ENCODE data around the gene MPRIP. TPM values are rescaled to one million over a fixed set of nuclear protein-coding genes. Genes with fewer than 3 reads are reported as not detected.

Gene MPRIP
- total and polyA plus RNA-seq, 4 donors, result 121 to 342 (median 175) TPM

DNA sequence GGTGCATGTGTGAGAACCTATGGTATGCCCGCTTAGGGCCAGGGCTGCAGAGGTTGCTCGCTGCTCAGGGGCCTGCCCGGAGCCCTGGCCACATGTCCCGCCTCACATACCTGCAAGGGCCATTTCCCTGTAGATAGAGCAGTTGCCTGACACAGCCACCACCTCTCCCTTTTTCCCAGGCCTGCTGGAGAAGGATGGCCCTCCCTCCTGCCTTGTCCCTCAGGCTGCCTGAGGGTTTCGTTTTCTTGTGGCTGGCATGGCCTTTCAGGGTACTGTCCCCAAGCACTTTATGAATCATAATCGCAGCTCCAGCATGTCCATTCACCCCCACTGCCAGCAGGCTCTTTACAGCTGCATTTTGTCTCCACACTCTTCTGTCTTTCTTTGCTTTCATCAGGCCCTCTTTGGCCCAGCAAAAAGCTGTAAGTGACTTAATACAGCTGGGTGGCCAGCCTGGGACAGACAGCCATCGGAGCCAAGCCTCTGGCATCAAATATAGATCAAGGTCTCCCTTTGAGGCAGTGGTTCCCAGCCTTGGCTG lies 65.7 kb downstream of the MPRIP start:
- Histone ChIP-seq H3K27me3 (ENCODE audit: control insufficient read depth in 3 of 3, insufficient read depth in 3 of 3, low read length in 2 of 3) (no peaks in the 10 kb centered on the region), H3K27ac (ENCODE audit: low read depth in 1 of 2, low read length in 1 of 2) (peak overlapping the region in 1 of 2 donors; percentile 68), H3K9ac (ENCODE audit: insufficient read depth in 1 of 2, low read length in 2 of 2) (no peak overlapping the region), H3K9me3 (ENCODE audit: control insufficient read depth in 4 of 4, insufficient read depth in 3 of 4, low read length in 3 of 4) (no peaks in the 10 kb centered on the region), H3K4me1 (ENCODE audit: control insufficient read depth in 5 of 5, insufficient read depth in 5 of 5, low read length in 5 of 5) (peaks cover 21 to 94% (median 66%) of the 10 kb centered on the region in 5 donors), H3K4me3 (no peak overlapping the region), H3K36me3 (ENCODE audit: control insufficient read depth in 4 of 4, insufficient read depth in 4 of 4, low read length in 4 of 4) (peaks cover 0 to 9% (median 1%) of the 10 kb centered on the region in 4 donors)
- TF ChIP-seq, protein P1, sequence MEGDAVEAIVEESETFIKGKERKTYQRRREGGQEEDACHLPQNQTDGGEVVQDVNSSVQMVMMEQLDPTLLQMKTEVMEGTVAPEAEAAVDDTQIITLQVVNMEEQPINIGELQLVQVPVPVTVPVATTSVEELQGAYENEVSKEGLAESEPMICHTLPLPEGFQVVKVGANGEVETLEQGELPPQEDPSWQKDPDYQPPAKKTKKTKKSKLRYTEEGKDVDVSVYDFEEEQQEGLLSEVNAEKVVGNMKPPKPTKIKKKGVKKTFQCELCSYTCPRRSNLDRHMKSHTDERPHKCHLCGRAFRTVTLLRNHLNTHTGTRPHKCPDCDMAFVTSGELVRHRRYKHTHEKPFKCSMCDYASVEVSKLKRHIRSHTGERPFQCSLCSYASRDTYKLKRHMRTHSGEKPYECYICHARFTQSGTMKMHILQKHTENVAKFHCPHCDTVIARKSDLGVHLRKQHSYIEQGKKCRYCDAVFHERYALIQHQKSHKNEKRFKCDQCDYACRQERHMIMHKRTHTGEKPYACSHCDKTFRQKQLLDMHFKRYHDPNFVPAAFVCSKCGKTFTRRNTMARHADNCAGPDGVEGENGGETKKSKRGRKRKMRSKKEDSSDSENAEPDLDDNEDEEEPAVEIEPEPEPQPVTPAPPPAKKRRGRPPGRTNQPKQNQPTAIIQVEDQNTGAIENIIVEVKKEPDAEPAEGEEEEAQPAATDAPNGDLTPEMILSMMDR (IDR thresholded peaks at IDR 0.05; ENCODE audit: control extremely low read depth, extremely low read depth), result no peak
- 60 to 84% methylated on average over 7 of the region's 7 CpGs for WGBS, 2 donors
- ATAC-seq (ENCODE audit: insufficient read depth, low FRiP score) (peak; percentile 8), DNase-seq (peak; percentile 95 to 99 (median 99))

DNA sequence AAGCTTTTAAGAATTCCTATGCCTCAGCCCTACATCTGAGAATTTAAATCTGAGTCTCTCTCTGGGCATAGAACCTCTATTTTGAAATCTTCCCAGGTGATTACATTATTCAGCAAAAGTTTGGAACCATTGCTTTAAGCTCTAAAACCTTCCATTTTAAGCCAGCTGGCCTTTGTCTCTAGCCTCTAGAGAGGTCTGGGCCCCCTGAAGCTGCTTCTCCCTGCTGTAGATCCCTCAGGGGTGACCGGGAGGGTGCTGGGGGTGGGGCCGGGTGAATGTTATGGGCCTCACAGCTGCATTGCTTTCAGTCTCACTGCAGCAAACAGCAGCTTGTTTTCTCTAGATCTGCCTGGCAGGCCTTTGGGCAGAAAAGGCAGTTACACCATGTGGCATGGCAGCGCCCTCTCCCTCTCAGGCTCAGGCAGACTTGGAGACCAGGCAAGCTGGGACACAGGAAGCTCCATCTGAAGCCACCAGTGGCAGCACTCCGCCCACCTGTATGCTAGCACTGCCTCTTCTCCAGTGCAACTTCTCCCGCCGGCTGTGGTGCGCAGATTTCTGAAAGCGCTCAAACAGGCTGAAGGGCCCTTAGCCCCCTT lies 66.3 kb downstream of the MPRIP start:
- TF ChIP-seq, protein P1 (IDR thresholded peaks at IDR 0.05; ENCODE audit: control extremely low read depth, extremely low read depth), result no peak
- H3K4me1 ChIP-seq (ENCODE audit: control insufficient read depth in 5 of 5, insufficient read depth in 5 of 5, low read length in 5 of 5), result peaks cover 19 to 94% (median 64%) of the 10 kb centered on the region in 5 donors
- peak overlapping the region in 1 of 2 donors; percentile 83 for H3K27ac ChIP-seq (ENCODE audit: low read depth in 1 of 2, low read length in 1 of 2)
- peak overlapping the region in 1 of 2 donors; percentile 64 for H3K9ac ChIP-seq (ENCODE audit: insufficient read depth in 1 of 2, low read length in 2 of 2)
- WGBS, 2 donors, result 60 to 82% methylated on average over 8 of the region's 8 CpGs
- peak; percentile 94 to 97 (median 96) for DNase-seq
- peak; percentile 3 for ATAC-seq (ENCODE audit: insufficient read depth, low FRiP score)
- no peaks in the 10 kb centered on the region for H3K9me3 ChIP-seq (ENCODE audit: control insufficient read depth in 4 of 4, insufficient read depth in 3 of 4, low read length in 3 of 4)
- peaks cover 0 to 9% (median 1%) of the 10 kb centered on the region in 4 donors for H3K36me3 ChIP-seq (ENCODE audit: control insufficient read depth in 4 of 4, insufficient read depth in 4 of 4, low read length in 4 of 4)
- H3K4me3 ChIP-seq, result no peak overlapping the region
- no peaks in the 10 kb centered on the region for H3K27me3 ChIP-seq (ENCODE audit: control insufficient read depth in 3 of 3, insufficient read depth in 3 of 3, low read length in 2 of 3)

DNA sequence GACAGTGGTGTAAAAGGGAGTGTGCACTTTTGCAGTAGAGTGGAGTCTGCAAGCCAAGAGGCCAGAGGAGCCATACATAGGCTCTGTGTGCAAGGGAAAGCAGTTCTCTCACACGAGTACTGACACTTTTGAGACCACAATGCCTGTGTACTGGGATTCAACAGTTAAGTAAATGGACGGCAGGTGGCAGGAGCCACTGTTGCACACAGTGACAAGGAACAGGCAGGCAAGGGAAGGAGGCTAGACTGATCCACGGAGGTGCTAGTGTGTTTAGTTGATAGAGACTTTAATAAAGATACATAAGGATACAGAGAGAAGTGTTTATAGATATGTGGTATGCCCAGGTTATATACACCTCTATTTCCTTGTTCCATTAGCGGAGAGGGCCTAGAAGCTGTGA lies 67.0 kb downstream of the MPRIP start:
- ATAC-seq (ENCODE audit: insufficient read depth, low FRiP score) (no peak), DNase-seq (peak; percentile 28 to 53 (median 51))
- Histone ChIP-seq H3K4me3 (no peak overlapping the region), H3K36me3 (ENCODE audit: control insufficient read depth in 4 of 4, insufficient read depth in 4 of 4, low read length in 4 of 4) (peaks cover 0 to 6% (median 0%) of the 10 kb centered on the region in 4 donors), H3K27me3 (ENCODE audit: control insufficient read depth in 3 of 3, insufficient read depth in 3 of 3, low read length in 2 of 3) (no peaks in the 10 kb centered on the region), H3K4me1 (ENCODE audit: control insufficient read depth in 5 of 5, insufficient read depth in 5 of 5, low read length in 5 of 5) (peaks cover 19 to 91% (median 61%) of the 10 kb centered on the region in 5 donors), H3K9me3 (ENCODE audit: control insufficient read depth in 4 of 4, insufficient read depth in 3 of 4, low read length in 3 of 4) (no peaks in the 10 kb centered on the region), H3K27ac (ENCODE audit: low read depth in 1 of 2, low read length in 1 of 2) (peak overlapping the region in 1 of 2 donors; percentile 83), H3K9ac (ENCODE audit: insufficient read depth in 1 of 2, low read length in 2 of 2) (peak overlapping the region in 1 of 2 donors; percentile 64)
- WGBS, 2 donors, result 53 to 74% methylated on average over 4 of the region's 4 CpGs
- TF ChIP-seq, protein P1 (IDR thresholded peaks at IDR 0.05; ENCODE audit: control extremely low read depth, extremely low read depth), result no peak

Data from lung (tissue), 12 donors.